ENCODE results near the gene C9orf85. TPM values are rescaled to one million over a fixed set of nuclear protein-coding genes. Genes with fewer than 3 reads are reported as not detected.
A peak's percentile ranks its signal among the peaks of the same experiment; 100 is the strongest.

Gene C9orf85
- total and polyA plus RNA-seq, 9 donors = 8.6 to 18.2 (median 11.5) TPM

DNA sequence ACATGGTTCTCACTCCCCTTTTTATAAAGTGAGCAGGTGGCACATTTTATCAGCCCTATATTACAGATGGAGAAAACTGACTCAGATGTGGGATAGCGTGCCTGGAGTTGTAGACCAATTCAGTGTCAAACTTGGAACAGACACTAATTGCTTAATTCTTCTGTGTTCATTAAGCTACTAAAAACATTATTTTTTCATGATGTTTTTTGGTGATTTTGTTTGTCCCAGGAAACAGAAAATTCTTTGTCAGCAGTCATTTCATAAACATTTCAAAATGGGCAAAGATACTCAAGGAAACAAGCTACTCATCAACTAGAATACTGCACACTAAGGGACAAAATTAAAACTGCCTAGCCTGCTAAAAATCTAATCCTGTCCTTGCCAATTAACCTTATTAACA, 2.6 kb upstream of the C9orf85 start:
- TF ChIP-seq EP300 (IDR thresholded peaks at IDR 0.05) = no peak
- TF ChIP-seq, protein P1, sequence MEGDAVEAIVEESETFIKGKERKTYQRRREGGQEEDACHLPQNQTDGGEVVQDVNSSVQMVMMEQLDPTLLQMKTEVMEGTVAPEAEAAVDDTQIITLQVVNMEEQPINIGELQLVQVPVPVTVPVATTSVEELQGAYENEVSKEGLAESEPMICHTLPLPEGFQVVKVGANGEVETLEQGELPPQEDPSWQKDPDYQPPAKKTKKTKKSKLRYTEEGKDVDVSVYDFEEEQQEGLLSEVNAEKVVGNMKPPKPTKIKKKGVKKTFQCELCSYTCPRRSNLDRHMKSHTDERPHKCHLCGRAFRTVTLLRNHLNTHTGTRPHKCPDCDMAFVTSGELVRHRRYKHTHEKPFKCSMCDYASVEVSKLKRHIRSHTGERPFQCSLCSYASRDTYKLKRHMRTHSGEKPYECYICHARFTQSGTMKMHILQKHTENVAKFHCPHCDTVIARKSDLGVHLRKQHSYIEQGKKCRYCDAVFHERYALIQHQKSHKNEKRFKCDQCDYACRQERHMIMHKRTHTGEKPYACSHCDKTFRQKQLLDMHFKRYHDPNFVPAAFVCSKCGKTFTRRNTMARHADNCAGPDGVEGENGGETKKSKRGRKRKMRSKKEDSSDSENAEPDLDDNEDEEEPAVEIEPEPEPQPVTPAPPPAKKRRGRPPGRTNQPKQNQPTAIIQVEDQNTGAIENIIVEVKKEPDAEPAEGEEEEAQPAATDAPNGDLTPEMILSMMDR (IDR thresholded peaks at IDR 0.05) = no peak
- no peak for TF ChIP-seq POLR2A (IDR thresholded peaks at IDR 0.05)
- Histone ChIP-seq H3K4me3 (no peak overlapping the region), H3K36me3 (no peaks in the 10 kb centered on the region), H3K27ac (no peak overlapping the region), H3K9me3 (no peaks in the 10 kb centered on the region), H3K4me1 (ENCODE audit: insufficient read depth) (peaks cover 3% of the 10 kb centered on the region), H3K27me3 (no peaks in the 10 kb centered on the region)
- intact Hi-C loops (cut with DNase I) = loop anchor here in 1 of 4 donors (10.0 kb wide), 1 partner anchor 84 kb away; no protein-coding TSS in a partner anchor
- WGBS, 3 donors = 67 to 80% (median 79%) methylated on average over 1 of the region's 1 CpG
- DNase-seq = no peak

GRCh38 chr9:71909887-71910649, 1.4 kb upstream of the C9orf85 start:
- 0 to 1% (median 0%) methylated on average over 33 to 47 of the region's 47 CpGs for WGBS, 3 donors

GRCh38 chr9:71910650-71911060, 784 bp upstream of the C9orf85 start:
- H3K4me3 ChIP-seq = peak overlapping the region; percentile 68
- intact Hi-C loops (cut with DNase I) = no loop called here
- no peak for TF ChIP-seq POLR2A (IDR thresholded peaks at IDR 0.05)
- TF ChIP-seq, protein P1 (IDR thresholded peaks at IDR 0.05) = no peak
- no peak for TF ChIP-seq EP300 (IDR thresholded peaks at IDR 0.05)
- no peaks in the 10 kb centered on the region for H3K36me3 ChIP-seq
- no peaks in the 10 kb centered on the region for H3K9me3 ChIP-seq
- peak overlapping the region; percentile 63 to 90 for H3K27ac ChIP-seq
- WGBS, 3 donors = 0% methylated on average over 32 to 56 of the region's 56 CpGs
- no peaks in the 10 kb centered on the region for H3K27me3 ChIP-seq
- no peak for DNase-seq
- peaks cover 3% of the 10 kb centered on the region for H3K4me1 ChIP-seq (ENCODE audit: insufficient read depth)

More at GRCh38 chr9:71909887-71910649, 1.4 kb upstream of the C9orf85 start:
- intact Hi-C loops (cut with DNase I) = loop anchor here in 1 of 4 donors (10.0 kb wide), 1 partner anchor 85 kb away; no protein-coding TSS in a partner anchor
- peak; percentile 58 to 75 (median 73) for DNase-seq
- no peaks in the 10 kb centered on the region for H3K9me3 ChIP-seq
- TF ChIP-seq POLR2A (IDR thresholded peaks at IDR 0.05) (no peak), EP300 (IDR thresholded peaks at IDR 0.05) (no peak)
- TF ChIP-seq, protein P1 (IDR thresholded peaks at IDR 0.05) = no peak
- peaks cover 3% of the 10 kb centered on the region for H3K4me1 ChIP-seq (ENCODE audit: insufficient read depth)
- H3K36me3 ChIP-seq = no peaks in the 10 kb centered on the region
- H3K4me3 ChIP-seq = peak overlapping the region; percentile 68
- H3K27me3 ChIP-seq = no peaks in the 10 kb centered on the region
- peak overlapping the region; percentile 63 to 90 for H3K27ac ChIP-seq

DNA sequence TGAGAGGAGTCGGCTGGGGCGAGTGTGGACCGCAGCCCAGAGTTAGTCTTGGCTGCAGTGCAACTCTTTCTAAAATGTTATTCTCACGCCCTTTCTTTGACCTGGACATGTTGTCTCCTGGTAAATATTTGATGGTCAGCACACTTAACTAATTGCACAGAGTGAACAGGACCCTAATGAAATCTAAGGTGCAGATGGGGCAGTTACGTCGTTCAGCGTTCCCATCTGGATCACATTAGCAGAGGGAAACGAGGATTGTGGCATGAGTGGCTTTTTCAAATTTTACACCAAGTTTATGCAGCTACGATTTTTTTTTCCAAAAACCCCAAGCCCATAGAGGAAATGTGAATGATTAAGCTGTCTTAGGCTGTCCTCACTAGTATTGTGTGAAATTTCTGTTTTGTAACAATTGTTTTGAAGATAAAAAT, 483 bp downstream of the C9orf85 start:
- Histone ChIP-seq H3K4me1 (ENCODE audit: insufficient read depth) (peaks cover 3% of the 10 kb centered on the region), H3K27ac (peak overlapping the region in 1 of 2 donors; percentile 74), H3K4me3 (peak overlapping the region; percentile 68), H3K27me3 (no peaks in the 10 kb centered on the region), H3K36me3 (no peaks in the 10 kb centered on the region), H3K9me3 (no peaks in the 10 kb centered on the region)
- DNase-seq = peak in 1 of 5 donors; percentile 57
- TF ChIP-seq POLR2A (IDR thresholded peaks at IDR 0.05) (no peak), EP300 (IDR thresholded peaks at IDR 0.05) (no peak)
- TF ChIP-seq, protein P1 (IDR thresholded peaks at IDR 0.05) = no peak
- intact Hi-C loops (cut with DNase I) = no loop called here
- WGBS, 3 donors = 0 to 1% (median 0%) methylated on average over 9 of the region's 9 CpGs
